ENCODE data around the gene PLAAT2.
"Not testable (repeated sequence)": the region's sequence is repeated elsewhere in the genome, so short reads cannot be mapped to it uniquely, and the experiment has no call there.

PLAAT2 gene

GRCh38 chr11:63530021-63530420 is 33.2 kb downstream of the PLAAT2 start:
- ChIA-PET CTCF (interaction anchor here (1.7 kb wide), 1 partner anchor 51 kb away, joined by 4 read pairs; no protein-coding TSS in a partner anchor), POLR2A (no interaction called here)
- no peak for DNase-seq (ENCODE audit: low read depth, low spot score)
- no peak overlapping the region for H3K4me3 ChIP-seq (ENCODE audit: low read depth, low read length)
- no peak for TF ChIP-seq CTCF (IDR thresholded peaks at IDR 0.05; ENCODE audit: insufficient read depth, low read length, missing control alignments)

- DNase-seq (ENCODE audit: low read depth, low spot score); H3K4me3 ChIP-seq (ENCODE audit: low read depth, low read length); POLR2A ChIA-PET: not testable (repeated sequence)
- CTCF ChIA-PET: interaction anchor here (1.7 kb wide), 1 partner anchor 50 kb away, joined by 4 read pairs; no protein-coding TSS in a partner anchor
Observed at GRCh38 chr11:63529373-63529772, 33.8 kb downstream of the PLAAT2 start.

- DNase-seq (ENCODE audit: low read depth, low spot score); POLR2A ChIA-PET; H3K4me3 ChIP-seq (ENCODE audit: low read depth, low read length): not testable (repeated sequence)
- CTCF ChIA-PET: interaction anchor here (1.7 kb wide), 1 partner anchor 49 kb away, joined by 4 read pairs; no protein-coding TSS in a partner anchor
Observed at GRCh38 chr11:63528729-63529278, 34.4 kb downstream of the PLAAT2 start.

GRCh38 chr11:63528156-63528555 is 35.0 kb downstream of the PLAAT2 start:
- CTCF ChIA-PET; H3K4me3 ChIP-seq (ENCODE audit: low read depth, low read length); DNase-seq (ENCODE audit: low read depth, low spot score); POLR2A ChIA-PET: not testable (repeated sequence)

- ChIA-PET POLR2A (no interaction called here), CTCF (no interaction called here)
- DNase-seq (ENCODE audit: low read depth, low spot score): no peak
- no peak overlapping the region for H3K4me3 ChIP-seq (ENCODE audit: low read depth, low read length)
- TF ChIP-seq CTCF (IDR thresholded peaks at IDR 0.05; ENCODE audit: insufficient read depth, low read length, missing control alignments): no peak
Observed at GRCh38 chr11:63527667-63528066, 35.5 kb downstream of the PLAAT2 start.

GRCh38 chr11:63523151-63523550 is 40.0 kb downstream of the PLAAT2 start:
- CTCF ChIA-PET: no interaction called here
- TF ChIP-seq CTCF (IDR thresholded peaks at IDR 0.05; ENCODE audit: insufficient read depth, low read length, missing control alignments): no peak
- DNase-seq (ENCODE audit: low read depth, low spot score): no peak
- POLR2A ChIA-PET: no interaction called here
- H3K4me3 ChIP-seq (ENCODE audit: low read depth, low read length): no peak overlapping the region

- no peak for TF ChIP-seq CTCF (IDR thresholded peaks at IDR 0.05; ENCODE audit: insufficient read depth, low read length, missing control alignments)
- H3K4me3 ChIP-seq (ENCODE audit: low read depth, low read length): no peak overlapping the region
- POLR2A ChIA-PET: no interaction called here
- DNase-seq (ENCODE audit: low read depth, low spot score): no peak
- CTCF ChIA-PET: no interaction called here
Observed at GRCh38 chr11:63521896-63522295, 41.3 kb downstream of the PLAAT2 start.

- CTCF ChIA-PET: interaction anchor here (1.9 kb wide), 1 partner anchor 10 kb away, joined by 6 read pairs; no protein-coding TSS in a partner anchor
Observed at GRCh38 chr11:63520606-63521170, 42.5 kb downstream of the PLAAT2 start.

More at GRCh38 chr11:63520606-63521170, 42.5 kb downstream of the PLAAT2 start:
- DNase-seq (ENCODE audit: low read depth, low spot score): no peak
- no peak for TF ChIP-seq CTCF (IDR thresholded peaks at IDR 0.05; ENCODE audit: insufficient read depth, low read length, missing control alignments)
- no peak overlapping the region for H3K4me3 ChIP-seq (ENCODE audit: low read depth, low read length)
- POLR2A ChIA-PET: no interaction called here

Measured in AG04449 (cell line).